Measurements from ENCODE around the gene RBP2. TPM values are rescaled to one million over a fixed set of nuclear protein-coding genes. Genes with fewer than 3 reads are reported as not detected.

Gene RBP2
- total and polyA plus RNA-seq, 2 experiments from 2014 or later: not detected

DNA sequence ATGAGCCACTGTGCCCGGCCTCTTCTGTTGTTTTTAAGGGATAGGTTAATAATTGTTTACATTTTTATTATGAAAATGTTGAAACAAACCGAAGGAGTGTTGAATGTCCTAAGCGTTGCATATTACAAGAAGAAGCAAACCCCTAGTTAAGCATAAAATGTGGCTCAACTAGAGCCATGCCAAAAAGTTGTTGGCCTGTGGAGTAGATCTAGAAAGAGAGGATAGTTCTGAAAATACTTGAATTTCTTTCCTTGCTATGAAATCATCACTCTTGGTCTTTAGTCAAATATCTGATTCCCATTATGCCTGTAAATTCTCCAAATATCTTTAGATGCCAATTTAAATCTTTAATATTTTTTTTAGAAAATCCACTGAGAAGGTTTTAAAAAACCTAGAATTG, 12.8 kb downstream of the RBP2 start:
- Histone ChIP-seq H4K20me1 (ENCODE audit: insufficient read depth) (no peaks in the 10 kb centered on the region), H3K9me2 (ENCODE audit: insufficient read depth) (no peaks in the 10 kb centered on the region), H3F3A (ENCODE audit: insufficient read depth) (no peaks in the 10 kb centered on the region), H3K27me3 (replicated peaks; ENCODE audit: insufficient read depth) (no peaks in the 10 kb centered on the region), H3K79me2 (ENCODE audit: insufficient read depth) (no peaks in the 10 kb centered on the region), H3K4me1 (ENCODE audit: insufficient read depth) (no peaks in the 10 kb centered on the region), H3K4me3 (no peak overlapping the region), H3K9me3 (ENCODE audit: low read depth) (no peaks in the 10 kb centered on the region), H2AFZ (no peak overlapping the region), H3K27ac (no peak overlapping the region), H3K4me2 (ENCODE audit: unreplicated experiment) (no peak overlapping the region), H3K9ac (no peak overlapping the region), H3K36me3 (ENCODE audit: low read depth) (no peaks in the 10 kb centered on the region)
- in situ Hi-C loops (cut with MboI): no loop called here
- DNase-seq: no peak
- no peak for TF ChIP-seq EZH2 (IDR thresholded peaks at IDR 0.05; ENCODE audit: insufficient read depth, poor library complexity, severe bottlenecking)
- no peak for TF ChIP-seq EZH2phosphoT487 (IDR thresholded peaks at IDR 0.05; ENCODE audit: insufficient read depth, low read depth)
- WGBS, 2 experiments (ENCODE audit: low coverage in 1 of 2, low lambda C conversion rate in 2 of 2, missing lambda C conversion rate in 2 of 2): 11 to 26% methylated on average over 3 of the region's 3 CpGs

DNA sequence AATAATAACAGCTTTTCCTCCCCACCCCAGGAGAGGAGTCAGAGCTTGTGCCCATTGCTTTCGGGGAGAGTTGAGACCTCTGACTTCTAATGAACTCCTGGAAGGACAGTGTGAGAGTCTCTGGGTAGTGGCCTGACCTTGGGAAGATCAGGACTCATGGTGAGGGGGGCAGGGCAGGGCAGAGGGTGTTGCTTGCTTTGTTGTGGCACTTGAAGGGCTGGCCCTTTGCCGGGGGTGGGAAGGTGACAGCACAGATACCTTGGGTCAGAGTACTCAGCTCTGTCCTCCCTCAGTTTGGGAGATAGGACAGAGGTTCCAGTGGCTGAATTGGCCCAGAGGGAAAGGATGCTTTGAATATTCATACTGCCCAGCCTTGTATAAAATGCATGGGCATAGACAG, 15.8 kb downstream of the RBP2 start:
- no peaks in the 10 kb centered on the region for H3K27me3 ChIP-seq (replicated peaks; ENCODE audit: insufficient read depth)
- H3K4me2 ChIP-seq (ENCODE audit: unreplicated experiment): no peak overlapping the region
- H3K27ac ChIP-seq: no peak overlapping the region
- H3K4me1 ChIP-seq (ENCODE audit: insufficient read depth): no peaks in the 10 kb centered on the region
- DNase-seq: no peak
- H3K4me3 ChIP-seq: no peak overlapping the region
- no peaks in the 10 kb centered on the region for H3K9me2 ChIP-seq (ENCODE audit: insufficient read depth)
- H3K9me3 ChIP-seq (ENCODE audit: low read depth): no peaks in the 10 kb centered on the region
- TF ChIP-seq EZH2 (IDR thresholded peaks at IDR 0.05; ENCODE audit: insufficient read depth, poor library complexity, severe bottlenecking): no peak
- no peak for TF ChIP-seq EZH2phosphoT487 (IDR thresholded peaks at IDR 0.05; ENCODE audit: insufficient read depth, low read depth)
- H3K9ac ChIP-seq: no peak overlapping the region
- no peaks in the 10 kb centered on the region for H4K20me1 ChIP-seq (ENCODE audit: insufficient read depth)
- no peaks in the 10 kb centered on the region for H3K36me3 ChIP-seq (ENCODE audit: low read depth)
- H3F3A ChIP-seq (ENCODE audit: insufficient read depth): no peaks in the 10 kb centered on the region
- no peaks in the 10 kb centered on the region for H3K79me2 ChIP-seq (ENCODE audit: insufficient read depth)
- in situ Hi-C loops (cut with MboI): no loop called here
- H2AFZ ChIP-seq: no peak overlapping the region
- 43 to 48% methylated on average over 2 of the region's 2 CpGs for WGBS, 2 experiments (ENCODE audit: low coverage in 1 of 2, low lambda C conversion rate in 2 of 2, missing lambda C conversion rate in 2 of 2)

DNA sequence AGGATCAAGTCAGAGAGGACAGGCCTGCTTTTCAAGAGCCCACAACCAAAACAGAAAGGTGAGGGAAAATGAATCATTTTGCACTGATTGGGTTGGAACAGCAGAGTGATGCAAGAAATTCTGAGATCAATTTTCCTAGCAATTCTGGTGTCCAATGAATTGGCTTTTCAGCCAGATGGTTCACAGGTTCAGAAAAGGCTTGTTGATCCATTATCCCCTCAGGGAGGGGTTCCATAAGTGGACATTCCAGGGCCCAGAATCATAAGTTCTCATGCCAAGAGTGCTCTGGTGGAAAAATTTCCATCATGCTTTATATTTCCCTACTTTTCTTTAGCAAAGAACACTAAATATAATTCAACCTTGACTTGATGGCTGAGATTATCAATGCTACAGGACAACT, 16.2 kb downstream of the RBP2 start:
- Histone ChIP-seq H3K27me3 (replicated peaks; ENCODE audit: insufficient read depth) (no peaks in the 10 kb centered on the region), H3K4me3 (no peak overlapping the region), H3K4me2 (ENCODE audit: unreplicated experiment) (no peak overlapping the region), H3K9me3 (ENCODE audit: low read depth) (no peaks in the 10 kb centered on the region), H3K4me1 (ENCODE audit: insufficient read depth) (no peaks in the 10 kb centered on the region), H3F3A (ENCODE audit: insufficient read depth) (no peaks in the 10 kb centered on the region), H3K27ac (no peak overlapping the region), H3K9ac (no peak overlapping the region), H4K20me1 (ENCODE audit: insufficient read depth) (no peaks in the 10 kb centered on the region), H3K79me2 (ENCODE audit: insufficient read depth) (no peaks in the 10 kb centered on the region), H2AFZ (no peak overlapping the region), H3K9me2 (ENCODE audit: insufficient read depth) (no peaks in the 10 kb centered on the region), H3K36me3 (ENCODE audit: low read depth) (no peaks in the 10 kb centered on the region)
- in situ Hi-C loops (cut with MboI): no loop called here
- DNase-seq: peak; percentile 3
- TF ChIP-seq EZH2phosphoT487 (IDR thresholded peaks at IDR 0.05; ENCODE audit: insufficient read depth, low read depth) (no peak), EZH2 (IDR thresholded peaks at IDR 0.05; ENCODE audit: insufficient read depth, poor library complexity, severe bottlenecking) (no peak)

DNA sequence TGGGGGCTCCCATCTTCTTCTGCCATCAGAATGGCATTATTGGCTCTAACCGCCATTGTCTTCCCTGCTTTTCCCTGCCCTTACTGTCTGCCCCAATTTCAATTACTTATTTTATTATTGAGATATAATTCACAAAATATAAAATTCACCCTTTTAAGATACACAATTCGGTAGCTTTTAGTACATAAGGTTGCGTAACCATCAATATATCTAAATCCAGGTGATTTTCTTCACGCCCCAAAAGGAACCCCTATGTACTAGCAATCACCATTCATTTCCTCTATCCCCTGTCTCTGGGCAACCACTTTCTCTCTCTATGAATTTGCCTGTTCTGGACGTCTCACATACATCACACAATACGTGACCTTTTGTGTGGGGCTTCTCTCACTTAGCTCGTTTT, 18.0 kb downstream of the RBP2 start:
- Histone ChIP-seq H3F3A (ENCODE audit: insufficient read depth) (no peaks in the 10 kb centered on the region), H2AFZ (no peak overlapping the region), H3K79me2 (ENCODE audit: insufficient read depth) (no peaks in the 10 kb centered on the region), H3K27ac (no peak overlapping the region), H3K27me3 (replicated peaks; ENCODE audit: insufficient read depth) (no peaks in the 10 kb centered on the region), H3K4me3 (no peak overlapping the region), H3K9me2 (ENCODE audit: insufficient read depth) (no peaks in the 10 kb centered on the region), H3K36me3 (ENCODE audit: low read depth) (no peaks in the 10 kb centered on the region), H3K9ac (no peak overlapping the region), H3K4me1 (ENCODE audit: insufficient read depth) (no peaks in the 10 kb centered on the region), H3K9me3 (ENCODE audit: low read depth) (no peaks in the 10 kb centered on the region), H3K4me2 (ENCODE audit: unreplicated experiment) (no peak overlapping the region), H4K20me1 (ENCODE audit: insufficient read depth) (no peaks in the 10 kb centered on the region)
- WGBS, 2 experiments (ENCODE audit: low coverage in 1 of 2, low lambda C conversion rate in 2 of 2, missing lambda C conversion rate in 2 of 2): 62 to 70% methylated on average over 7 of the region's 7 CpGs
- in situ Hi-C loops (cut with MboI): no loop called here
- TF ChIP-seq EZH2phosphoT487 (IDR thresholded peaks at IDR 0.05; ENCODE audit: insufficient read depth, low read depth) (no peak), EZH2 (IDR thresholded peaks at IDR 0.05; ENCODE audit: insufficient read depth, poor library complexity, severe bottlenecking) (no peak)
- no peak for DNase-seq

DNA sequence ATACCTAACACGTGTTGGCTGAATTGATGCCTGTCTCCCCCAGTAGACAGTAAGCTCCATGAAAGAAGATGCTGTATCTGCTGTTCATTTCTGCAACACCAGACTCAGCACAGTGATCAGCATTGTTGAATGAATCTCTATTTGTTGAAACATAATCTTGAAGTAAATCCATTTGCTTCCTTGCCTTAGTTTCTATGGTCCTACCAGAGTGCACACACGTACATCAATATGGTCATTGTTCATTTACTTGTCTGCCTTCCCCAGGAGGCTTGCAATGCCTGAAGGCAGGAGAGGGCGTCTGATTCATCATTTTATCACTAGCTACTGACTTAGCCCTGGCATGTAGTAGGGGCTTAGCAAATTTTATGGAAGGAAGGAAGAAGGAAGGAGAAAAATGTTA, 19.2 kb downstream of the RBP2 start:
- Histone ChIP-seq H3K4me3 (no peak overlapping the region), H3K4me1 (ENCODE audit: insufficient read depth) (no peaks in the 10 kb centered on the region), H4K20me1 (ENCODE audit: insufficient read depth) (no peaks in the 10 kb centered on the region), H3F3A (ENCODE audit: insufficient read depth) (no peaks in the 10 kb centered on the region), H3K9ac (no peak overlapping the region), H3K9me2 (ENCODE audit: insufficient read depth) (no peaks in the 10 kb centered on the region), H3K4me2 (ENCODE audit: unreplicated experiment) (no peak overlapping the region), H3K36me3 (ENCODE audit: low read depth) (no peaks in the 10 kb centered on the region), H3K27ac (no peak overlapping the region), H2AFZ (no peak overlapping the region), H3K9me3 (ENCODE audit: low read depth) (no peaks in the 10 kb centered on the region), H3K27me3 (replicated peaks; ENCODE audit: insufficient read depth) (no peaks in the 10 kb centered on the region), H3K79me2 (ENCODE audit: insufficient read depth) (no peaks in the 10 kb centered on the region)
- WGBS, 2 experiments (ENCODE audit: low coverage in 1 of 2, low lambda C conversion rate in 2 of 2, missing lambda C conversion rate in 2 of 2): 34 to 46% methylated on average over 3 of the region's 3 CpGs
- DNase-seq: no peak
- in situ Hi-C loops (cut with MboI): no loop called here
- no peak for TF ChIP-seq EZH2phosphoT487 (IDR thresholded peaks at IDR 0.05; ENCODE audit: insufficient read depth, low read depth)
- TF ChIP-seq EZH2 (IDR thresholded peaks at IDR 0.05; ENCODE audit: insufficient read depth, poor library complexity, severe bottlenecking): no peak
